IMR-90 (cell line): Measurements from ENCODE around the gene MSMO1. TPM values are rescaled to one million over a fixed set of nuclear protein-coding genes. Genes with fewer than 3 reads are reported as not detected.

Experiments
- ATAC-seq: fragments of 200-7000 bp; cut with Tn5 transposase; 2 replicates; pipeline ENCODE4 v1.9.1; 2020; ENCODE audit warnings: low read depth, mild to moderate bottlenecking, moderate library complexity
- BruUV-seq: library from RNA; stranded (reverse); fragments of 400-500 nt; replicated peaks from 2 replicates; lab custom pipeline; 2021; lab: Mats Ljungman, UMichigan
- CTCF ChIA-PET: fragments of 300-600 bp; formaldehyde crosslinking; extraction: SDS; loops from one replicate; lab custom pipeline; 2021; ENCODE audit warnings: antibody characterized with exemption; lab: Yijun Ruan, JAX
- POLR2A ChIA-PET: fragments of 300-600 bp; sonication (Branson Sonifier 250); formaldehyde crosslinking; loops from one replicate; lab custom pipeline; 2022; ENCODE audit warnings: antibody characterized with exemption; ENCODE audit not compliant: unreplicated experiment; lab: Charles Lee
- DNase-seq: peaks from one replicate; pipeline ENCODE4 v3.0.0; 2013
- H2AFZ ChIP-seq: replicated peaks from 2 replicates; pipeline ENCODE3; 2013; ENCODE audit warnings: low read length, mild to moderate bottlenecking; ENCODE audit not compliant: poor library complexity
- H2AK5ac ChIP-seq: 2 replicates; pipeline ENCODE4 v1.6.1; 2013; ENCODE audit warnings: low read depth, low read length, inconsistent platforms
- H2AK9ac ChIP-seq: replicated peaks from 2 replicates; pipeline ENCODE3; 2013; ENCODE audit warnings: mild to moderate bottlenecking, low read depth, low read length, moderate library complexity; ENCODE audit not compliant: poor library complexity
- H2BK120ac ChIP-seq: 2 replicates; pipeline ENCODE4 v1.6.1; 2013; ENCODE audit warnings: low read depth, low read length, inconsistent platforms
- H2BK15ac ChIP-seq: 3 replicates; pipeline ENCODE4 v1.6.1; 2013; ENCODE audit warnings: low read depth, low read length, inconsistent platforms
- H2BK20ac ChIP-seq: 2 replicates; pipeline ENCODE4 v1.6.1; 2013; ENCODE audit warnings: low read depth, mild to moderate bottlenecking, inconsistent platforms, low read length, moderate library complexity
- H2BK5ac ChIP-seq: 2 replicates; pipeline ENCODE4 v1.6.1; 2013; ENCODE audit warnings: mild to moderate bottlenecking, low read depth, low read length, inconsistent platforms; ENCODE audit not compliant: poor library complexity, severe bottlenecking
- H3K14ac ChIP-seq: replicated peaks from 2 replicates; pipeline ENCODE4 v1.6.1; 2013; ENCODE audit warnings: low read depth, low read length, inconsistent platforms
- H3K18ac ChIP-seq: 2 replicates; pipeline ENCODE4 v1.6.1; 2013; ENCODE audit warnings: low read depth, low read length, control low read depth
- H3K23ac ChIP-seq: 2 replicates; pipeline ENCODE4 v1.6.1; 2013; ENCODE audit warnings: low read depth, low read length, inconsistent platforms
- H3K27ac ChIP-seq: 2 replicates; pipeline ENCODE4 v1.5.1; 2013; ENCODE audit warnings: mild to moderate bottlenecking, control low read depth, low read length; ENCODE audit not compliant: insufficient read depth
- H3K27me3 ChIP-seq: 2 replicates; pipeline ENCODE4 v1.6.1; 2013; ENCODE audit warnings: low read length; ENCODE audit not compliant: control insufficient read depth, insufficient read depth
- H3K36me3 ChIP-seq: 2 replicates; pipeline ENCODE4 v1.6.1; 2013; ENCODE audit warnings: low read length, mixed read lengths; ENCODE audit not compliant: control insufficient read depth, insufficient read depth
- H3K4ac ChIP-seq: 2 replicates; pipeline ENCODE4 v1.6.1; 2013; ENCODE audit warnings: low read depth, low read length, inconsistent platforms
- H3K4me1 ChIP-seq: 2 replicates; pipeline ENCODE4 v1.6.1; 2013; ENCODE audit warnings: low read length, mixed read lengths; ENCODE audit not compliant: control insufficient read depth, insufficient read depth
- H3K4me2 ChIP-seq: 2 replicates; pipeline ENCODE4 v1.6.1; 2013; ENCODE audit warnings: low read depth, mild to moderate bottlenecking, control low read depth, low read length, moderate library complexity
- H3K4me3 ChIP-seq: 2 replicates; pipeline ENCODE4 v1.5.1; 2013; ENCODE audit warnings: low read depth, mild to moderate bottlenecking, control low read depth, low read length, moderate library complexity; ENCODE audit not compliant: insufficient read depth
- H3K56ac ChIP-seq: 2 replicates; pipeline ENCODE4 v1.6.1; 2013; ENCODE audit warnings: low read length, inconsistent platforms; ENCODE audit not compliant: insufficient read depth; ENCODE audit errors: extremely low read depth
- H3K79me1 ChIP-seq, 2 experiments: 2 replicates each; pipeline ENCODE4 v1.6.1; 2013; ENCODE audit warnings: low read length in 2 of 2, inconsistent platforms in 1 of 2, low read depth in 1 of 2
- H3K9ac ChIP-seq: 2 replicates; pipeline ENCODE4 v1.6.1; 2013; ENCODE audit warnings: low read depth, low read length, control low read depth
- H3K9me1 ChIP-seq: 2 replicates; pipeline ENCODE4 v1.6.1; 2013; ENCODE audit warnings: low read length, inconsistent platforms; ENCODE audit not compliant: insufficient read depth
- H3K9me3 ChIP-seq: 2 replicates; pipeline ENCODE4 v1.6.1; 2013; ENCODE audit warnings: low read length; ENCODE audit not compliant: control insufficient read depth, insufficient read depth
- H4K20me1 ChIP-seq: 2 replicates; pipeline ENCODE4 v1.6.1; 2013; ENCODE audit warnings: low read length, inconsistent platforms; ENCODE audit not compliant: insufficient read depth
- H4K5ac ChIP-seq: 2 replicates; pipeline ENCODE4 v1.6.1; 2013; ENCODE audit warnings: mild to moderate bottlenecking, low read depth, low read length, control low read depth
- H4K8ac ChIP-seq, 2 experiments: 2 replicates each; pipeline ENCODE4 v1.6.1; 2013; ENCODE audit warnings: low read depth in 2 of 2, low read length in 2 of 2, control low read depth in 1 of 2, inconsistent platforms in 1 of 2
- H4K91ac ChIP-seq: 2 replicates; pipeline ENCODE4 v1.6.1; 2013; ENCODE audit warnings: low read depth, low read length, inconsistent platforms; ENCODE audit not compliant: insufficient read depth
- CEBPB ChIP-seq: IDR thresholded peaks from 2 replicates; pipeline ENCODE4 v1.6.1; 2012; ENCODE audit warnings: low read depth, low read length, improper control_type of control experiment
- CTCF ChIP-seq: conservative IDR thresholded peaks from 2 replicates; pipeline ENCODE4 v1.5.1; 2012; ENCODE audit warnings: mild to moderate bottlenecking, low read depth, low read length, improper control_type of control experiment
- ELK1 ChIP-seq: fragments of 150-350 bp; IDR thresholded peaks from 2 replicates; pipeline ENCODE4 v1.6.1; 2016; ENCODE audit warnings: low read depth, mild to moderate bottlenecking, low read length, moderate library complexity, borderline replicate concordance
- FOS ChIP-seq: fragments of 150-350 bp; IDR thresholded peaks from 2 replicates; pipeline ENCODE4 v1.6.1; 2016; ENCODE audit warnings: low read depth, low read length
- RFX5 ChIP-seq: IDR thresholded peaks from 2 replicates; pipeline ENCODE4 v1.8.0; 2012; ENCODE audit warnings: low read depth, mild to moderate bottlenecking, low read length, moderate library complexity
- WGBS, 2 experiments: methylation state at CpG; one replicate each; pipeline versions ENCODE4 v1.1.5 to v1.1.7; 2013; ENCODE audit warnings: missing lambda C conversion rate in 2 of 2; ENCODE audit not compliant: insufficient read length in 1 of 2; ENCODE audit errors: extremely low coverage in 2 of 2; 5-methylcytosine and 5-hydroxymethylcytosine counted together
- dilution Hi-C: fragments of 300-500 bp; cut with HindIII; formaldehyde crosslinking; loops from one replicate; pipeline ENCODE4 v1.14.3; 2018; ENCODE audit warnings: low sequenced_read_pairs; ENCODE audit not compliant: unreplicated experiment
- in situ Hi-C: fragments of 300-500 bp; cut with MboI; formaldehyde crosslinking; loops from 3 replicates; pipeline ENCODE4 v1.14.3; 2019; ENCODE audit warnings: low sequenced_read_pairs, inconsistent platforms, mixed read lengths
- intact Hi-C: fragments of 100-400 bp; cut with micrococcal nuclease; formaldehyde crosslinking; loops from 2 replicates; pipeline ENCODE4 v1.10.0; 2022
- polyA plus RNA-seq, 3 experiments: library from polyadenylated mRNA; depleted of rRNA; stranded (reverse); fragments of >200 nt; gene quantifications; 2 replicates each; pipeline ENCODE4 v1.2.3, GENCODE V29; 2012; ENCODE audit warnings: low replicate concordance in 1 of 3
- total RNA-seq: library from RNA; depleted of rRNA; stranded (reverse); fragments of >200 nt; gene quantifications from 2 replicates; pipeline ENCODE4 v1.2.3, GENCODE V29; 2012

The MSMO1 gene
- total and polyA plus RNA-seq, 2 of the 4 experiments (the other 2 are of a cell fraction), result 40.1 to 42.1 TPM

DNA sequence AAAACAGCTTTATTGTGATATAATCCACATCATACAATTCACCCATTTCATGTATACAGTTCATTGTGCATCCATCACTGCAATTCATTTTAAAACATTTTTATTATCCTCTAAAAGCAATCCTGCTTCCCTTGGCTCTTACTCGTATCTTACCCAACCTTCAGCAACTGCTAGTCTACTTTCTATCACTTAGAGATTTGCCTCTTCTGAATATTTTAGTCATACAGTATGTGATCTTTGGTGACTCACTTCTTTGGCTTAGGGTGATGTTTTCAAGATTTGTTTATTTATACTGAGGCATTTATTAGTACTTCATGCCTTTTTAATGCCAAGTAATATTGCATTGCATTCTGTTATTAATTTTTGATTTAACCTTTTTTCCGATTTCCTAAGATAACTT lies 15.0 kb upstream of the MSMO1 start:
- Histone ChIP-seq H3K36me3 (peaks cover 2% of the 10 kb centered on the region; the same call in 1 of the 2 replicates), H3K4ac (no peak overlapping the region), H3K4me3 (no peak overlapping the region), H3K27me3 (no peaks in the 10 kb centered on the region), H3K9me3 (no peaks in the 10 kb centered on the region), H3K18ac (no peak overlapping the region), H2BK120ac (no peak overlapping the region), H3K14ac (no peak overlapping the region), H2AK5ac (no peak overlapping the region), H3K4me1 (no peaks in the 10 kb centered on the region), H3K56ac (no peak overlapping the region), H4K5ac (no peak overlapping the region), H2BK5ac (no peak overlapping the region), H3K9me1 (no peaks in the 10 kb centered on the region), H4K20me1 (no peaks in the 10 kb centered on the region), H2BK20ac (no peak overlapping the region), H3K4me2 (no peak overlapping the region), H3K27ac (no peak overlapping the region), H3K9ac (no peak overlapping the region), H2AFZ (no peak overlapping the region), H4K91ac (no peak overlapping the region), H3K79me1 (0 out of 4 replicates have a peak, but pooled peaks cover 0 to 2% of the 10 kb centered on the region in 2 experiments), H3K23ac (no peak overlapping the region), H2AK9ac (no peak overlapping the region), H2BK15ac (no peak overlapping the region), H4K8ac (no peak overlapping the region)
- ChIA-PET POLR2A (interaction anchor here (0.6 kb wide), 1 partner anchor 18 kb away, joined by 10 read pairs; no protein-coding TSS in a partner anchor), CTCF (no interaction called here)
- BruUV-seq, result no TSS peak
- WGBS, 2 experiments, result no CpG with 5 or more reads among the region's 2 CpGs
- DNase-seq (peak; percentile 81), ATAC-seq (peak; percentile 81)
- intact Hi-C loops, result no loop called here
- dilution Hi-C loops, result no loop called here
- TF ChIP-seq FOS (no peak; the same call in 1 of the 2 replicates), ELK1 (no peak), CTCF (no peak), RFX5 (no peak), CEBPB (peak; percentile 58; the same call in 1 of the 2 replicates)
- in situ Hi-C loops, result no loop called here
